K562 (cell line): ENCODE results near the gene VEZF1. TPM values are rescaled to one million over a fixed set of nuclear protein-coding genes. Genes with fewer than 3 reads are reported as not detected.

Experiments used
- C11orf30 ChIP-seq: fragments of 450-650 bp; IDR thresholded peaks from 2 replicates; pipeline ENCODE4 v1.6.1; 2016; ENCODE audit warnings: low read depth, mild to moderate bottlenecking
- CBFA2T2 ChIP-seq: fragments of 450-650 bp; conservative IDR thresholded peaks from 2 replicates; pipeline ENCODE4 v1.6.1; 2017; ENCODE audit warnings: mild to moderate bottlenecking
- CREB1 ChIP-seq, 2 experiments: sonication (generic) in 1 of 2; formaldehyde crosslinking in 1 of 2; IDR thresholded peaks; 2 replicates each; pipeline versions ENCODE4 v1.6.1 to v1.8.0; 2012 to 2022; ENCODE audit warnings: inconsistent platforms in 1 of 2, mild to moderate bottlenecking in 1 of 2, missing genetic modification reagents in 1 of 2, moderate library complexity in 1 of 2
- ILK ChIP-seq: fragments of 450-650 bp; IDR thresholded peaks from 2 replicates; pipeline ENCODE4 v1.6.1; 2016; ENCODE audit warnings: missing genetic modification characterization, low read depth, mild to moderate bottlenecking, missing compliant biosample characterization, moderate library complexity, borderline replicate concordance
- JUND ChIP-seq, 2 experiments: IDR thresholded peaks; 2 replicates in 1 of 2; 3 replicates in 1 of 2; pipeline ENCODE4 v1.6.1; 2011; ENCODE audit warnings: borderline replicate concordance in 2 of 2, low read depth in 2 of 2, low read length in 2 of 2, improper control_type of control experiment in 1 of 2, missing biosample characterization in 1 of 2, missing genetic modification characterization in 1 of 2, missing genetic modification reagents in 1 of 2
- RCOR1 ChIP-seq, 2 experiments: IDR thresholded peaks; 2 replicates each; pipeline ENCODE4 v1.6.1; 2012; ENCODE audit warnings: low read depth in 2 of 2, low read length in 2 of 2, borderline replicate concordance in 1 of 2, improper control_type of control experiment in 1 of 2
- SETDB1 ChIP-seq: IDR thresholded peaks from one replicate; pipeline ENCODE4 v1.6.1; 2012; ENCODE audit warnings: low read length, control low read depth, inconsistent platforms
- TRIM28 ChIP-seq: fragments of 450-650 bp; IDR thresholded peaks from 2 replicates; pipeline ENCODE4 v1.6.1; 2017
- ZNF311 ChIP-seq: fragments of 250-450 bp; sonication (Bioruptor Pico); IDR thresholded peaks from 2 replicates; pipeline ENCODE4 v1.4.0; 2020; ENCODE audit warnings: mild to moderate bottlenecking, moderate library complexity
- ZNF384 ChIP-seq: IDR thresholded peaks from 2 replicates; pipeline ENCODE4 v1.6.1; 2012; ENCODE audit warnings: low read depth, low read length, improper control_type of control experiment
- polyA plus RNA-seq, 8 experiments: library from polyadenylated mRNA; depleted of rRNA in 4 of 8; stranded (reverse) in 5 of 8; unstranded in 3 of 8; fragments of >200 nt; fragmentation: Nextera tagmentation in 2 of 8; fragmentation: Illumina TruSeq in 1 of 8; extraction: Ambion mirVana in 2 of 8; extraction: Trizol in 1 of 8; gene quantifications; 2 replicates each; pipeline versions ENCODE4 v1.2.1 to v1.2.3, GENCODE V29; 2011 to 2014; ENCODE audit warnings: inconsistent platforms in 1 of 8, missing spikeins in 1 of 8
- total RNA-seq, 7 experiments: library from RNA; depleted of rRNA in 6 of 7; stranded (reverse); fragments of >200 nt in 6 of 7; fragmentation: Illumina TruSeq in 2 of 7; extraction: Trizol in 2 of 7; gene quantifications; 2 replicates each; pipeline versions ENCODE4 v1.2.1 to v1.2.3, GENCODE V29; 2011 to 2021; ENCODE audit warnings: low replicate concordance in 1 of 7
- TF ChIP-seq, protein P1 (sequence below), 2 experiments: fragments of 450-650 bp; IDR thresholded peaks; 2 replicates each; pipeline ENCODE4 v1.6.1; 2018; ENCODE audit warnings: mild to moderate bottlenecking in 2 of 2, low read depth in 1 of 2; ENCODE audit not compliant: partially characterized antibody in 2 of 2
- TF ChIP-seq, protein P2 (sequence below), 3 experiments: fragments of 200-800 bp in 1 of 3; sonication (Bioruptor generic) in 1 of 3; sonication (generic) in 1 of 3; formaldehyde crosslinking in 1 of 3; IDR thresholded peaks; 2 replicates each; pipeline versions ENCODE4 v1.6.1 to v1.8.0; 2016 to 2022; ENCODE audit warnings: mild to moderate bottlenecking in 2 of 3, missing compliant biosample characterization in 2 of 3, missing genetic modification characterization in 2 of 3, missing genetic modification reagents in 1 of 3
- TF ChIP-seq, protein P3 (sequence below): sonication (generic); formaldehyde crosslinking; IDR thresholded peaks from 2 replicates; pipeline ENCODE4 v1.9.0; 2022; ENCODE audit warnings: mild to moderate bottlenecking, missing genetic modification reagents
- TF ChIP-seq, protein P4 (sequence below): fragments of 200-800 bp; sonication (Bioruptor generic); IDR thresholded peaks from 2 replicates; pipeline ENCODE4 v1.6.1; 2016; ENCODE audit warnings: missing genetic modification characterization, missing compliant biosample characterization
- TF ChIP-seq, protein P5 (sequence below): IDR thresholded peaks from 2 replicates; pipeline ENCODE4 v1.6.1; 2011; ENCODE audit not compliant: insufficient read length; ENCODE audit errors: extremely low read depth

Gene VEZF1
- total and polyA plus RNA-seq, 9 of the 15 experiments (the other 6 are each of a cell fraction or from before 2014, with no cell fraction given): 9.5 to 33.4 (median 22.1) TPM

DNA sequence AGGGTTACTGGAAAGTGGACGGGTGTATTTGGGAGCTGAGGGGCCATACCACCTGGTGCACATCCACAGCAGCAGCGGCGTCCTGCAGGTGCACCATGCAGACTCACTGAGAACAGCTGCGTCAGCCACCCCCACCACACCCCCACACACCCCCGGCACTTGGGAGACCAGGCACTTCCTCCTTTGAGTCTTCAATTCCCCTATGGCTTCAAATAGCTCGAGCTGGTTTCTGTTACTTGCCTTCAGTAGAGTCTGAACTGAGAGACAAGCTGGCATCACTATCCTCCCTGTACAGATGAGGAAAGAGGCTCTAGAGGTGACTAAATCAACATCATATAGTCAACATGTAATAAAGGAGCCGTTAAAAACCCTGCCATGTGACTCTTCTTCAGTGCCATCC, 48.3 kb downstream of the VEZF1 start (continued):
- TF ChIP-seq, protein P1, sequence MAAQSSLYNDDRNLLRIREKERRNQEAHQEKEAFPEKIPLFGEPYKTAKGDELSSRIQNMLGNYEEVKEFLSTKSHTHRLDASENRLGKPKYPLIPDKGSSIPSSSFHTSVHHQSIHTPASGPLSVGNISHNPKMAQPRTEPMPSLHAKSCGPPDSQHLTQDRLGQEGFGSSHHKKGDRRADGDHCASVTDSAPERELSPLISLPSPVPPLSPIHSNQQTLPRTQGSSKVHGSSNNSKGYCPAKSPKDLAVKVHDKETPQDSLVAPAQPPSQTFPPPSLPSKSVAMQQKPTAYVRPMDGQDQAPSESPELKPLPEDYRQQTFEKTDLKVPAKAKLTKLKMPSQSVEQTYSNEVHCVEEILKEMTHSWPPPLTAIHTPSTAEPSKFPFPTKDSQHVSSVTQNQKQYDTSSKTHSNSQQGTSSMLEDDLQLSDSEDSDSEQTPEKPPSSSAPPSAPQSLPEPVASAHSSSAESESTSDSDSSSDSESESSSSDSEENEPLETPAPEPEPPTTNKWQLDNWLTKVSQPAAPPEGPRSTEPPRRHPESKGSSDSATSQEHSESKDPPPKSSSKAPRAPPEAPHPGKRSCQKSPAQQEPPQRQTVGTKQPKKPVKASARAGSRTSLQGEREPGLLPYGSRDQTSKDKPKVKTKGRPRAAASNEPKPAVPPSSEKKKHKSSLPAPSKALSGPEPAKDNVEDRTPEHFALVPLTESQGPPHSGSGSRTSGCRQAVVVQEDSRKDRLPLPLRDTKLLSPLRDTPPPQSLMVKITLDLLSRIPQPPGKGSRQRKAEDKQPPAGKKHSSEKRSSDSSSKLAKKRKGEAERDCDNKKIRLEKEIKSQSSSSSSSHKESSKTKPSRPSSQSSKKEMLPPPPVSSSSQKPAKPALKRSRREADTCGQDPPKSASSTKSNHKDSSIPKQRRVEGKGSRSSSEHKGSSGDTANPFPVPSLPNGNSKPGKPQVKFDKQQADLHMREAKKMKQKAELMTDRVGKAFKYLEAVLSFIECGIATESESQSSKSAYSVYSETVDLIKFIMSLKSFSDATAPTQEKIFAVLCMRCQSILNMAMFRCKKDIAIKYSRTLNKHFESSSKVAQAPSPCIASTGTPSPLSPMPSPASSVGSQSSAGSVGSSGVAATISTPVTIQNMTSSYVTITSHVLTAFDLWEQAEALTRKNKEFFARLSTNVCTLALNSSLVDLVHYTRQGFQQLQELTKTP (IDR thresholded peaks at IDR 0.05; ENCODE audit: low read depth in 1 of 2, partially characterized antibody in 2 of 2): no peak
- TF ChIP-seq ZNF311 (CRISPR knock-in tag): no peak
- TF ChIP-seq ILK (tag): no peak
- TF ChIP-seq, protein P2, sequence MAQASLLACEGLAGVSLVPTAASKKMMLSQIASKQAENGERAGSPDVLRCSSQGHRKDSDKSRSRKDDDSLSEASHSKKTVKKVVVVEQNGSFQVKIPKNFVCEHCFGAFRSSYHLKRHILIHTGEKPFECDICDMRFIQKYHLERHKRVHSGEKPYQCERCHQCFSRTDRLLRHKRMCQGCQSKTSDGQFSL (CRISPR knock-in tag; IDR thresholded peaks at IDR 0.05): peak; percentile 92
- TF ChIP-seq, protein P2 (tag; IDR thresholded peaks at IDR 0.05): peak in 1 of 2 experiments; percentile 71; a peak in 1 of 4 replicates
- no peak for TF ChIP-seq JUND (IDR thresholded peaks at IDR 0.05; ENCODE audit: borderline replicate concordance, low read depth, low read length)
- TF ChIP-seq JUND (tag; IDR thresholded peaks at IDR 0.05; ENCODE audit: borderline replicate concordance, low read depth, low read length): no peak
- no peak for TF ChIP-seq RCOR1 (IDR thresholded peaks at IDR 0.05; ENCODE audit: borderline replicate concordance in 1 of 2, low read depth in 2 of 2, low read length in 2 of 2)
- TF ChIP-seq CBFA2T2: peak; percentile 41; the same call in 1 of the 2 replicates
- no peak for TF ChIP-seq CREB1 (IDR thresholded peaks at IDR 0.05)
- TF ChIP-seq CREB1 (CRISPR knock-in tag; IDR thresholded peaks at IDR 0.05): no peak
- TF ChIP-seq, protein P3, sequence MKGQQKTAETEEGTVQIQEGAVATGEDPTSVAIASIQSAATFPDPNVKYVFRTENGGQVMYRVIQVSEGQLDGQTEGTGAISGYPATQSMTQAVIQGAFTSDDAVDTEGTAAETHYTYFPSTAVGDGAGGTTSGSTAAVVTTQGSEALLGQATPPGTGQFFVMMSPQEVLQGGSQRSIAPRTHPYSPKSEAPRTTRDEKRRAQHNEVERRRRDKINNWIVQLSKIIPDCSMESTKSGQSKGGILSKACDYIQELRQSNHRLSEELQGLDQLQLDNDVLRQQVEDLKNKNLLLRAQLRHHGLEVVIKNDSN: no peak
- TF ChIP-seq ZNF384: no peak
- TF ChIP-seq, protein P4, sequence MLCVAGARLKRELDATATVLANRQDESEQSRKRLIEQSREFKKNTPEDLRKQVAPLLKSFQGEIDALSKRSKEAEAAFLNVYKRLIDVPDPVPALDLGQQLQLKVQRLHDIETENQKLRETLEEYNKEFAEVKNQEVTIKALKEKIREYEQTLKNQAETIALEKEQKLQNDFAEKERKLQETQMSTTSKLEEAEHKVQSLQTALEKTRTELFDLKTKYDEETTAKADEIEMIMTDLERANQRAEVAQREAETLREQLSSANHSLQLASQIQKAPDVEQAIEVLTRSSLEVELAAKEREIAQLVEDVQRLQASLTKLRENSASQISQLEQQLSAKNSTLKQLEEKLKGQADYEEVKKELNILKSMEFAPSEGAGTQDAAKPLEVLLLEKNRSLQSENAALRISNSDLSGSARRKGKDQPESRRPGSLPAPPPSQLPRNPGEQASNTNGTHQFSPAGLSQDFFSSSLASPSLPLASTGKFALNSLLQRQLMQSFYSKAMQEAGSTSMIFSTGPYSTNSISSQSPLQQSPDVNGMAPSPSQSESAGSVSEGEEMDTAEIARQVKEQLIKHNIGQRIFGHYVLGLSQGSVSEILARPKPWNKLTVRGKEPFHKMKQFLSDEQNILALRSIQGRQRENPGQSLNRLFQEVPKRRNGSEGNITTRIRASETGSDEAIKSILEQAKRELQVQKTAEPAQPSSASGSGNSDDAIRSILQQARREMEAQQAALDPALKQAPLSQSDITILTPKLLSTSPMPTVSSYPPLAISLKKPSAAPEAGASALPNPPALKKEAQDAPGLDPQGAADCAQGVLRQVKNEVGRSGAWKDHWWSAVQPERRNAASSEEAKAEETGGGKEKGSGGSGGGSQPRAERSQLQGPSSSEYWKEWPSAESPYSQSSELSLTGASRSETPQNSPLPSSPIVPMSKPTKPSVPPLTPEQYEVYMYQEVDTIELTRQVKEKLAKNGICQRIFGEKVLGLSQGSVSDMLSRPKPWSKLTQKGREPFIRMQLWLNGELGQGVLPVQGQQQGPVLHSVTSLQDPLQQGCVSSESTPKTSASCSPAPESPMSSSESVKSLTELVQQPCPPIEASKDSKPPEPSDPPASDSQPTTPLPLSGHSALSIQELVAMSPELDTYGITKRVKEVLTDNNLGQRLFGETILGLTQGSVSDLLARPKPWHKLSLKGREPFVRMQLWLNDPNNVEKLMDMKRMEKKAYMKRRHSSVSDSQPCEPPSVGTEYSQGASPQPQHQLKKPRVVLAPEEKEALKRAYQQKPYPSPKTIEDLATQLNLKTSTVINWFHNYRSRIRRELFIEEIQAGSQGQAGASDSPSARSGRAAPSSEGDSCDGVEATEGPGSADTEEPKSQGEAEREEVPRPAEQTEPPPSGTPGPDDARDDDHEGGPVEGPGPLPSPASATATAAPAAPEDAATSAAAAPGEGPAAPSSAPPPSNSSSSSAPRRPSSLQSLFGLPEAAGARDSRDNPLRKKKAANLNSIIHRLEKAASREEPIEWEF (CRISPR knock-in tag): no peak
- no peak for TF ChIP-seq SETDB1
- TF ChIP-seq, protein P5, sequence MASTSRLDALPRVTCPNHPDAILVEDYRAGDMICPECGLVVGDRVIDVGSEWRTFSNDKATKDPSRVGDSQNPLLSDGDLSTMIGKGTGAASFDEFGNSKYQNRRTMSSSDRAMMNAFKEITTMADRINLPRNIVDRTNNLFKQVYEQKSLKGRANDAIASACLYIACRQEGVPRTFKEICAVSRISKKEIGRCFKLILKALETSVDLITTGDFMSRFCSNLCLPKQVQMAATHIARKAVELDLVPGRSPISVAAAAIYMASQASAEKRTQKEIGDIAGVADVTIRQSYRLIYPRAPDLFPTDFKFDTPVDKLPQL: no peak
- TF ChIP-seq C11orf30: peak; percentile 25; the same call in 1 of the 2 replicates
- TF ChIP-seq TRIM28: no peak
